Erythroblast (primary cell): Measurements from ENCODE around the gene IQCH.

Experiments
- DNase-seq, 2 experiments: peaks; one replicate each; lab custom pipeline; 2025; lab: John Stamatoyannopoulos, UW
- GATA1 ChIP-seq: IDR thresholded peaks from 2 replicates; pipeline ENCODE4 v1.6.1; 2011; ENCODE audit warnings: low read depth, mild to moderate bottlenecking, control low read depth, low read length, moderate library complexity
- POLR2A ChIP-seq: IDR thresholded peaks from 2 replicates; pipeline ENCODE4 v1.6.1; 2011; ENCODE audit warnings: mild to moderate bottlenecking, low read length

IQCH gene

GRCh38 chr15:67300266-67301025 lies 45.9 kb downstream of the IQCH start:
- no peak for DNase-seq
- no peak for TF ChIP-seq POLR2A
- TF ChIP-seq GATA1 = no peak

- DNase-seq = peak; percentile 15 to 48
- no peak for TF ChIP-seq GATA1
Measured at GRCh38 chr15:67303490-67304363, 49.1 kb downstream of the IQCH start.

GRCh38 chr15:67304778-67305177 lies 50.2 kb downstream of the IQCH start:
- DNase-seq = no peak

GRCh38 chr15:67305506-67305905 lies 50.9 kb downstream of the IQCH start:
- no peak for TF ChIP-seq GATA1
- no peak for TF ChIP-seq POLR2A
- no peak for DNase-seq

More at GRCh38 chr15:67304778-67305177, 50.2 kb downstream of the IQCH start:
- TF ChIP-seq POLR2A = no peak
- no peak for TF ChIP-seq GATA1

GRCh38 chr15:67307156-67307555 lies 52.6 kb downstream of the IQCH start:
- no peak for DNase-seq
- no peak for TF ChIP-seq GATA1
- no peak for TF ChIP-seq POLR2A

- no peak for DNase-seq
- TF ChIP-seq GATA1 = no peak
- TF ChIP-seq POLR2A = no peak
Measured at GRCh38 chr15:67307889-67308597, 53.5 kb downstream of the IQCH start.

GRCh38 chr15:67311731-67312130 lies 57.1 kb downstream of the IQCH start:
- no peak for TF ChIP-seq POLR2A
- no peak for TF ChIP-seq GATA1
- DNase-seq = no peak

GRCh38 chr15:67319961-67320360 lies 65.4 kb downstream of the IQCH start:
- no peak for TF ChIP-seq POLR2A
- no peak for TF ChIP-seq GATA1
- DNase-seq = no peak

GRCh38 chr15:67321352-67321751 lies 66.8 kb downstream of the IQCH start:
- TF ChIP-seq GATA1 (no peak), POLR2A (no peak)
- DNase-seq = no peak

GRCh38 chr15:67322481-67322880 lies 67.9 kb downstream of the IQCH start:
- DNase-seq = no peak

GRCh38 chr15:67327312-67327711 lies 72.7 kb downstream of the IQCH start:
- TF ChIP-seq POLR2A (no peak), GATA1 (no peak)
- DNase-seq = no peak

More at GRCh38 chr15:67322481-67322880, 67.9 kb downstream of the IQCH start:
- no peak for TF ChIP-seq GATA1
- TF ChIP-seq POLR2A = no peak

- no peak for TF ChIP-seq GATA1
- TF ChIP-seq POLR2A = no peak
- DNase-seq = no peak
Measured at GRCh38 chr15:67327737-67328136, 73.2 kb downstream of the IQCH start.

- DNase-seq = no peak
Measured at GRCh38 chr15:67329984-67330733, 75.6 kb downstream of the IQCH start.

GRCh38 chr15:67331676-67332075 lies 77.1 kb downstream of the IQCH start:
- no peak for DNase-seq

More at GRCh38 chr15:67329984-67330733, 75.6 kb downstream of the IQCH start:
- TF ChIP-seq GATA1 (no peak), POLR2A (no peak)

More at GRCh38 chr15:67331676-67332075, 77.1 kb downstream of the IQCH start:
- no peak for TF ChIP-seq GATA1
- TF ChIP-seq POLR2A = no peak
